HCT116 (cell line): ENCODE data around the gene CSHL1. TPM values are rescaled to one million over a fixed set of nuclear protein-coding genes. Genes with fewer than 3 reads are reported as not detected.

Source experiments
- ATAC-seq: fragments of 200-7000 bp; cut with Tn5 transposase; 2 replicates; pipeline ENCODE4 v1.9.1; 2020; ENCODE audit warnings: mild to moderate bottlenecking, moderate library complexity
- BruUV-seq: library from RNA; stranded (reverse); fragments of 400-500 nt; replicated peaks from 2 replicates; lab custom pipeline; 2021; lab: Mats Ljungman, UMichigan
- CTCF ChIA-PET: fragments of 300-600 bp; sonication (Branson Sonifier 250); formaldehyde crosslinking; loops from one replicate; lab custom pipeline; 2021; ENCODE audit warnings: antibody characterized with exemption; lab: Charles Lee
- POLR2A ChIA-PET: fragments of 300-600, 350-600 bp; sonication (Branson Sonifier 250); formaldehyde crosslinking; loops from one replicate; lab custom pipeline; 2021; ENCODE audit warnings: antibody characterized with exemption; lab: Charles Lee
- RAD21 ChIA-PET, 2 experiments: fragments of 300-600 bp; sonication (Branson Sonifier 250); formaldehyde crosslinking; loops; one replicate each; lab custom pipeline; 2023; ENCODE audit warnings: low total read pairs in 2 of 2; ENCODE audit not compliant: uncharacterized antibody in 2 of 2, unreplicated experiment in 2 of 2, low non-redundant PET in 1 of 2; lab: Charles Lee
- DNase-seq: peaks from one replicate; pipeline ENCODE4 v3.0.0-alpha.2; 2010; ENCODE audit warnings: low read depth, low spot score
- H2AFZ ChIP-seq: fragments of 200-600 bp; shearing (Covaris generic), sonication (generic); 2 replicates; pipeline ENCODE4 v1.6.1; 2017; ENCODE audit warnings: low read depth, mixed run types, mixed read lengths, antibody characterized with exemption, low read length; ENCODE audit not compliant: poor library complexity, severe bottlenecking
- H3K27ac ChIP-seq: 2 replicates; pipeline ENCODE4 v1.5.1; 2012; ENCODE audit warnings: low read depth, low read length
- H3K27me3 ChIP-seq: fragments of 200-600 bp; sonication (generic); 2 replicates; pipeline ENCODE4 v1.6.1; 2016; ENCODE audit warnings: mixed run types, low read length, mixed read lengths; ENCODE audit not compliant: insufficient read depth
- H3K36me3 ChIP-seq, 2 experiments: fragments of 200-500 bp in 1 of 2; fragments of 200-600 bp in 1 of 2; sonication (Bioruptor generic) in 1 of 2; sonication (generic) in 1 of 2; 2 replicates each; pipeline versions ENCODE4 v1.5.1 to v1.6.1; 2014 to 2016; ENCODE audit warnings: low read length in 2 of 2, inconsistent platforms in 1 of 2, mixed read lengths in 1 of 2, mixed run types in 1 of 2; ENCODE audit not compliant: insufficient read depth in 2 of 2, control insufficient read depth in 1 of 2
- H3K4me1 ChIP-seq, 2 experiments: fragments of 200-600 bp in 1 of 2; sonication (generic) in 1 of 2; 2 replicates each; pipeline versions ENCODE4 v1.5.1 to v1.6.1; 2012 to 2017; ENCODE audit warnings: low read length in 2 of 2, inconsistent platforms in 1 of 2, mild to moderate bottlenecking in 1 of 2, mixed read lengths in 1 of 2, mixed run types in 1 of 2, moderate library complexity in 1 of 2; ENCODE audit not compliant: insufficient read depth in 2 of 2, control insufficient read depth in 1 of 2
- H3K4me2 ChIP-seq: fragments of 200-600 bp; sonication (generic); 2 replicates; pipeline ENCODE4 v1.6.1; 2017; ENCODE audit warnings: mixed run types, low read length, mixed read lengths
- H3K4me3 ChIP-seq, 2 experiments: fragments of 200-600 bp in 1 of 2; sonication (generic) in 1 of 2; replicated peaks in 1 of 2; 2 replicates each; pipeline ENCODE4 v1.5.1; 2011 to 2016; ENCODE audit warnings: low read length in 2 of 2, control low read depth in 1 of 2, low read depth in 1 of 2, mild to moderate bottlenecking in 1 of 2, mixed read lengths in 1 of 2, mixed run types in 1 of 2
- H3K79me2 ChIP-seq: fragments of 200-600 bp; sonication (generic); 2 replicates; pipeline ENCODE4 v1.6.1; 2017; ENCODE audit warnings: mild to moderate bottlenecking, mixed run types, low read length, moderate library complexity, mixed read lengths; ENCODE audit not compliant: insufficient read depth
- H3K9ac ChIP-seq: fragments of 200-600 bp; sonication (generic); 2 replicates; pipeline ENCODE4 v1.6.1; 2016; ENCODE audit warnings: low read length, mixed read lengths
- H3K9me2 ChIP-seq: fragments of 200-600 bp; sonication (generic), shearing (Covaris generic); 2 replicates; pipeline ENCODE4 v1.6.1; 2017; ENCODE audit warnings: mixed run types, mild to moderate bottlenecking, moderate library complexity; ENCODE audit not compliant: insufficient read depth
- H3K9me3 ChIP-seq, 2 experiments: fragments of 200-500 bp in 1 of 2; fragments of 200-600 bp in 1 of 2; sonication (Bioruptor generic) in 1 of 2; sonication (generic) in 1 of 2; 2 replicates each; pipeline ENCODE4 v1.6.1; 2014 to 2017; ENCODE audit warnings: low read length in 2 of 2, mixed read lengths in 2 of 2, inconsistent platforms in 1 of 2, low read depth in 1 of 2, mild to moderate bottlenecking in 1 of 2, mixed run types in 1 of 2, moderate library complexity in 1 of 2; ENCODE audit not compliant: control insufficient read depth in 1 of 2, insufficient read depth in 1 of 2
- H4K20me1 ChIP-seq: fragments of 200-600 bp; sonication (generic), shearing (Covaris generic); 2 replicates; pipeline ENCODE4 v1.6.1; 2017; ENCODE audit warnings: mixed run types, mild to moderate bottlenecking, moderate library complexity; ENCODE audit not compliant: insufficient read depth
- EZH2phosphoT487 ChIP-seq: fragments of 200-600 bp; IDR thresholded peaks from 2 replicates; pipeline ENCODE4 v1.6.1; 2018; ENCODE audit warnings: antibody characterized with exemption, borderline replicate concordance
- RAD21 ChIP-seq: IDR thresholded peaks from 2 replicates; pipeline ENCODE4 v1.6.1; 2012; ENCODE audit warnings: low read depth, mild to moderate bottlenecking
- TCF7L2 ChIP-seq: IDR thresholded peaks from 2 replicates; pipeline ENCODE4 v1.7.0; 2011; ENCODE audit warnings: borderline replicate concordance, inconsistent platforms; ENCODE audit not compliant: insufficient read depth, insufficient read length; ENCODE audit errors: extremely low read depth
- YY1 ChIP-seq: IDR thresholded peaks from 2 replicates; pipeline ENCODE4 v1.6.1; 2011; ENCODE audit warnings: low read length, low read depth, moderate library complexity, mild to moderate bottlenecking; ENCODE audit not compliant: insufficient replicate concordance; ENCODE audit errors: extremely low read depth
- ZFX ChIP-seq: fragments of 450-650 bp; IDR thresholded peaks from 2 replicates; pipeline ENCODE4 v1.6.1; 2017
- ZNF274 ChIP-seq: fragments of 200-500 bp; sonication (Bioruptor generic); IDR thresholded peaks from 2 replicates; pipeline ENCODE4 v1.6.1; 2014; ENCODE audit warnings: mild to moderate bottlenecking, low read depth, low read length, inconsistent platforms
- intact Hi-C: fragments of 100-400 bp; cut with micrococcal nuclease; formaldehyde crosslinking; loops from 2 replicates; pipeline ENCODE4 v1.10.0; 2022
- total RNA-seq: library from RNA; stranded (reverse); gene quantifications from one replicate; pipeline ENCODE4 v1.2.1, GENCODE V29; 2021; ENCODE audit not compliant: unreplicated experiment
- TF ChIP-seq, protein P1 (sequence below): IDR thresholded peaks from 2 replicates; pipeline ENCODE4 v1.6.1; 2012; ENCODE audit warnings: low read depth
- TF ChIP-seq, protein P2 (sequence below): IDR thresholded peaks from 2 replicates; pipeline ENCODE4 v1.6.1; 2012
- TF ChIP-seq, protein P3 (sequence below), 3 experiments: fragments of 200-600 bp in 1 of 3; sonication (generic) in 1 of 3; IDR thresholded peaks in 2 of 3; conservative IDR thresholded peaks in 1 of 3; 2 replicates each; pipeline ENCODE4 v1.5.1; 2012 to 2017; ENCODE audit warnings: low read depth in 2 of 3, low read length in 2 of 3, antibody characterized with exemption in 1 of 3, borderline replicate concordance in 1 of 3, control low read depth in 1 of 3, mild to moderate bottlenecking in 1 of 3, mixed read lengths in 1 of 3, mixed run types in 1 of 3, moderate library complexity in 1 of 3; ENCODE audit not compliant: insufficient read depth in 1 of 3

Gene CSHL1
- total RNA-seq, 1 experiment from 2014 or later: not detected

DNA sequence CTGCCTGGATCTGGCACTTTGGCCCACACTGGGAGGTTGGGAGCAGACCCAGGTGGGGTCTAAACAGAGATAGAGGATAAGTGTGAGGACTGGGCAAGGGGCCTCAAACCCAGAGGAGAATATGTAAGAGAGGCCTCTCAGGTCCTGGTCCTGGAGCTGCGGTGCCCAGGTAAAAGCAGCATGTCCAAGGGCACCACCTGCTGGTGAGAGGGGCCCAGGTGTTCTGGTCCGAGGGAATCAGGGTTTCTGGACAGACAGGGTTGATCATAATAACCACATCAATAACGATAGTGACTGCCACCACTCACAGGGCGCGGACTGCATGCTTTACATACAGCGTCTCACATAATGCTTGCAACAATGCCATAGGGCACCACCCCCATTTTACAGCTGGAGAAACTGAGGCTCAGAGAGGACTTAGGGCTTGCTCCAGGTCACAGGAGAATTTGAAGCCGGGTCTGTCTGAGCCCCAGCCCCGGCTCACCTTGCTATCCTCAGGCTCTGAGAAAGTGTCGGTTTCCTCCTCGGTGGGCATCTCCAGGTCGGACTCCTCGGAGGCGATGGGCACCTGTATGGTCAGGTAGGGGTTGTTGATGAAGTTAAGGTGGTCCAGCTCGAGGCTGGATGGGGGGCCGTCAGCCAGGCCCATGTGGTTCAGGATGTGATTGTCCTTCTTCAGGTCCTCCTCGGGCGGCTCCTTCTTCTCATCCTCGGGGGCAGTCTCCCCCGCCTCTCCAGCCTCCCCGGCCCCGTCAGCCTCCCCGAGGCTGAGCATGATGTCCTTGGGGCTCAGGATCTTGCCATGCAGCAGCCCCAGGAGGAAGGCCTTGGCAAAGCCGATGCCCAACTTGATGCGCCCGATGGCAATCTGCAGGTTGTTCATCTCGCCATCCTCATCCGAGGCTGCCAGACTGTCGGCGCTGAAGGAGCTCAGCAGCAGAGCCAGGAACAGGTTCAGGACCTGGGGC lies 40.2 kb upstream of the CSHL1 start:
- TF ChIP-seq RAD21 (peak; percentile 71), TCF7L2 (no peak), YY1 (no peak), EZH2phosphoT487 (no peak), ZNF274 (no peak), ZFX (no peak)
- TF ChIP-seq, protein P1, sequence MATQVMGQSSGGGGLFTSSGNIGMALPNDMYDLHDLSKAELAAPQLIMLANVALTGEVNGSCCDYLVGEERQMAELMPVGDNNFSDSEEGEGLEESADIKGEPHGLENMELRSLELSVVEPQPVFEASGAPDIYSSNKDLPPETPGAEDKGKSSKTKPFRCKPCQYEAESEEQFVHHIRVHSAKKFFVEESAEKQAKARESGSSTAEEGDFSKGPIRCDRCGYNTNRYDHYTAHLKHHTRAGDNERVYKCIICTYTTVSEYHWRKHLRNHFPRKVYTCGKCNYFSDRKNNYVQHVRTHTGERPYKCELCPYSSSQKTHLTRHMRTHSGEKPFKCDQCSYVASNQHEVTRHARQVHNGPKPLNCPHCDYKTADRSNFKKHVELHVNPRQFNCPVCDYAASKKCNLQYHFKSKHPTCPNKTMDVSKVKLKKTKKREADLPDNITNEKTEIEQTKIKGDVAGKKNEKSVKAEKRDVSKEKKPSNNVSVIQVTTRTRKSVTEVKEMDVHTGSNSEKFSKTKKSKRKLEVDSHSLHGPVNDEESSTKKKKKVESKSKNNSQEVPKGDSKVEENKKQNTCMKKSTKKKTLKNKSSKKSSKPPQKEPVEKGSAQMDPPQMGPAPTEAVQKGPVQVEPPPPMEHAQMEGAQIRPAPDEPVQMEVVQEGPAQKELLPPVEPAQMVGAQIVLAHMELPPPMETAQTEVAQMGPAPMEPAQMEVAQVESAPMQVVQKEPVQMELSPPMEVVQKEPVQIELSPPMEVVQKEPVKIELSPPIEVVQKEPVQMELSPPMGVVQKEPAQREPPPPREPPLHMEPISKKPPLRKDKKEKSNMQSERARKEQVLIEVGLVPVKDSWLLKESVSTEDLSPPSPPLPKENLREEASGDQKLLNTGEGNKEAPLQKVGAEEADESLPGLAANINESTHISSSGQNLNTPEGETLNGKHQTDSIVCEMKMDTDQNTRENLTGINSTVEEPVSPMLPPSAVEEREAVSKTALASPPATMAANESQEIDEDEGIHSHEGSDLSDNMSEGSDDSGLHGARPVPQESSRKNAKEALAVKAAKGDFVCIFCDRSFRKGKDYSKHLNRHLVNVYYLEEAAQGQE: no peak
- TF ChIP-seq, protein P2, sequence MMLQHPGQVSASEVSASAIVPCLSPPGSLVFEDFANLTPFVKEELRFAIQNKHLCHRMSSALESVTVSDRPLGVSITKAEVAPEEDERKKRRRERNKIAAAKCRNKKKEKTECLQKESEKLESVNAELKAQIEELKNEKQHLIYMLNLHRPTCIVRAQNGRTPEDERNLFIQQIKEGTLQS: no peak
- TF ChIP-seq, protein P3, sequence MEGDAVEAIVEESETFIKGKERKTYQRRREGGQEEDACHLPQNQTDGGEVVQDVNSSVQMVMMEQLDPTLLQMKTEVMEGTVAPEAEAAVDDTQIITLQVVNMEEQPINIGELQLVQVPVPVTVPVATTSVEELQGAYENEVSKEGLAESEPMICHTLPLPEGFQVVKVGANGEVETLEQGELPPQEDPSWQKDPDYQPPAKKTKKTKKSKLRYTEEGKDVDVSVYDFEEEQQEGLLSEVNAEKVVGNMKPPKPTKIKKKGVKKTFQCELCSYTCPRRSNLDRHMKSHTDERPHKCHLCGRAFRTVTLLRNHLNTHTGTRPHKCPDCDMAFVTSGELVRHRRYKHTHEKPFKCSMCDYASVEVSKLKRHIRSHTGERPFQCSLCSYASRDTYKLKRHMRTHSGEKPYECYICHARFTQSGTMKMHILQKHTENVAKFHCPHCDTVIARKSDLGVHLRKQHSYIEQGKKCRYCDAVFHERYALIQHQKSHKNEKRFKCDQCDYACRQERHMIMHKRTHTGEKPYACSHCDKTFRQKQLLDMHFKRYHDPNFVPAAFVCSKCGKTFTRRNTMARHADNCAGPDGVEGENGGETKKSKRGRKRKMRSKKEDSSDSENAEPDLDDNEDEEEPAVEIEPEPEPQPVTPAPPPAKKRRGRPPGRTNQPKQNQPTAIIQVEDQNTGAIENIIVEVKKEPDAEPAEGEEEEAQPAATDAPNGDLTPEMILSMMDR (IDR thresholded peaks at IDR 0.05 in 2 of 3, conservative IDR thresholded peaks at IDR 0.05 in 1 of 3; ENCODE audit: borderline replicate concordance in 1 of 3, insufficient read depth in 1 of 3, low read depth in 2 of 3, low read length in 2 of 3): peak; percentile 82 to 98 (median 98)
- no peaks in the 10 kb centered on the region for H3K36me3 ChIP-seq
- no peak overlapping the region for H2AFZ ChIP-seq
- H3K79me2 ChIP-seq: no peaks in the 10 kb centered on the region
- ChIA-PET RAD21 (interaction anchor here (1.0 to 2.0 kb wide), 6 partner anchors 32 to 183 kb away, joined by 3 to 7 read pairs (median 5); partner anchors contain the start of gene GH1 (in 1 of the 2)), CTCF (interaction anchor here (0.5 to 4.8 kb wide), 31 partner anchors 9 to 182 kb away, joined by 3 to 61 read pairs (median 5); partner anchors contain the start of genes CSHL1 and GH1), POLR2A (interaction anchor here (1.6 to 1.8 kb wide), 3 partner anchors 15 to 183 kb away, joined by 3 to 6 read pairs (median 6); no protein-coding TSS in a partner anchor)
- peak; percentile 58 for DNase-seq
- intact Hi-C loops: loop anchor here (1.0 kb wide), 1 partner anchor 32 kb away; no protein-coding TSS in a partner anchor
- peak; percentile 86 for ATAC-seq
- H3K27me3 ChIP-seq: no peaks in the 10 kb centered on the region
- peaks cover 0 to 10% of the 10 kb centered on the region in 2 experiments; a peak in 1 of 4 replicates for H3K4me1 ChIP-seq
- no peak overlapping the region for H3K4me3 ChIP-seq
- no peaks in the 10 kb centered on the region for H3K9me3 ChIP-seq
- H4K20me1 ChIP-seq: no peaks in the 10 kb centered on the region
- no peak overlapping the region for H3K4me2 ChIP-seq
- H3K9me2 ChIP-seq: no peaks in the 10 kb centered on the region
- H3K27ac ChIP-seq: no peak overlapping the region
- H3K9ac ChIP-seq: no peak overlapping the region
- no TSS peak for BruUV-seq
